GM12875 (cell line): ENCODE measurements around the gene NRTN.
"Not testable (repeated sequence)": the region's sequence is repeated elsewhere in the genome, so short reads cannot be mapped to it uniquely, and the experiment has no call there.

Source experiments
- H3K4me3 ChIP-seq: one replicate; pipeline ENCODE4 v1.5.1; 2011; ENCODE audit warnings: low read depth, low read length, control low read depth
- TF ChIP-seq, protein P1 (sequence below): IDR thresholded peaks from 2 replicates; pipeline ENCODE4 v1.5.1; 2011; ENCODE audit warnings: low read depth, mild to moderate bottlenecking, control low read depth, inconsistent platforms, low read length, moderate library complexity, borderline replicate concordance; ENCODE audit not compliant: insufficient read depth

Gene NRTN

DNA sequence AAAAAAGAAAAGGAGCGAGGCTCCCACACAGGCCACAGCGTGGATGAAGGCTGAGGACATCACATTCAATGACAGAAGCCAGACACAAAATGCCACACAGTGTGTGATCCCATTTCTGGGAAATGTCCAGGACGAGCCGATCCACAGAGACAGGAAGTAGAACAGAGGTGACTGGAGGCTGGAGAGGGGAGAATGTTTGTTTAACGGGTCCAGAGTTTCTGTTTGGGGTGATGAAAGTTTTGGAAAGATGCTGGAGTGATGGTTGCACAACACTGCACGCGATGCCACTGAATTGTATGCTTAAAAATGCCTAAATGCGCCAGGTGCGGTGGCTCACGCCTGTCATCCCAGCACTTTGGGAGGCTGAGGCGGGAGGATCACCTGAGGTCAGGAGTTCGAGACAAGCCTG is 66.1 kb downstream of the NRTN start:
- no peak overlapping the region for H3K4me3 ChIP-seq

DNA sequence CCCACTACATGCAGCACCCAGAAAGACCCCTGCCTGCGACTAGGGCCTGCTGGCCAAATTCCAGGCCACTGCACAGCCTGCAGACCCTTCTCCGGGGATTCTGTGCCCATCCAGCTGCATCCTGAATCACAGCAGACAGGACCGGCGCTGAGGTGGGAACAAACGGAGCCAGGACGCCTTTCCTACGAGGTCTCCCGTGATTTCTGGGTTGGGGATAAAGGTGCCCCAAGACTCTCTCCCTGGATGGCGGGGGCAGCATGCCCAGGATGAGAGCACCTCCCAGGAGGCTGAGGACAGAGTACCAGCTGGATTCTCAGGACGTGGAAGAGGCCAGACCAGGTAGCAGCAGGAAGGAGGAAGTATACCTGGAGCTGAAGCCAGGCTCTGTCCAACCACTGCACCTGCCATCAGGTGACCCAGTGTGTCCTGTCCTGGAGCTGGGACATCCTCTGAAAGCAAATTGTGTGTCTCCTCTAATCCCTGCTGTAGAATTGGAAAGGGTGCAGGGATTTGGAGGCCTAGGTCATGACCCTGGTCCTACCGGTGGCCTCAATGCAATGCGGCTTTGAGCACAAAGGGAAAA is 68.8 kb downstream of the NRTN start:
- TF ChIP-seq, protein P1, sequence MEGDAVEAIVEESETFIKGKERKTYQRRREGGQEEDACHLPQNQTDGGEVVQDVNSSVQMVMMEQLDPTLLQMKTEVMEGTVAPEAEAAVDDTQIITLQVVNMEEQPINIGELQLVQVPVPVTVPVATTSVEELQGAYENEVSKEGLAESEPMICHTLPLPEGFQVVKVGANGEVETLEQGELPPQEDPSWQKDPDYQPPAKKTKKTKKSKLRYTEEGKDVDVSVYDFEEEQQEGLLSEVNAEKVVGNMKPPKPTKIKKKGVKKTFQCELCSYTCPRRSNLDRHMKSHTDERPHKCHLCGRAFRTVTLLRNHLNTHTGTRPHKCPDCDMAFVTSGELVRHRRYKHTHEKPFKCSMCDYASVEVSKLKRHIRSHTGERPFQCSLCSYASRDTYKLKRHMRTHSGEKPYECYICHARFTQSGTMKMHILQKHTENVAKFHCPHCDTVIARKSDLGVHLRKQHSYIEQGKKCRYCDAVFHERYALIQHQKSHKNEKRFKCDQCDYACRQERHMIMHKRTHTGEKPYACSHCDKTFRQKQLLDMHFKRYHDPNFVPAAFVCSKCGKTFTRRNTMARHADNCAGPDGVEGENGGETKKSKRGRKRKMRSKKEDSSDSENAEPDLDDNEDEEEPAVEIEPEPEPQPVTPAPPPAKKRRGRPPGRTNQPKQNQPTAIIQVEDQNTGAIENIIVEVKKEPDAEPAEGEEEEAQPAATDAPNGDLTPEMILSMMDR: no peak
- no peak overlapping the region for H3K4me3 ChIP-seq

More for the DNA sequence above, 66.1 kb downstream of the NRTN start:
- TF ChIP-seq, protein P1: no peak

GRCh38 chr19:5874496-5874895 is 69.6 kb downstream of the NRTN start:
- not testable (repeated sequence) for H3K4me3 ChIP-seq

DNA sequence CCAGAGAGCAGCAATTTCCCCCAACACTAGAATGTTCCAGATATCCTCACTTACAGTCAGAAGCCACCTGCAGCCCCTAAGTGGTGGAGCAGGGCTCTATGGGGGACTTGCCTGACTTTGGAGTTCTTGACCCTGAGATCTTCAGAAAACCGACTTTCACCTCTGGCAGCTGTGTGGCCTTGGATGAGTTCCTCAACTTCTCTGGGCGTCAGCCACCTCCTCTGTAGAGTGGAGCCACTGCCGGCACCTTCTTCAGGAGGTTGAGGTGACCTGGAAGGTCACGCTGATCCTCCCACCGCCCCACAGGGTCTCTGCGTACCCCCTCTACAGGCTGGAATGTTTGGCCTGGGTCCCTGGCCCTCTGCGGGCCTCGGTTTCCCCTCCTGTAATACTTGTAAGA is 72.6 kb downstream of the NRTN start:
- H3K4me3 ChIP-seq: no peak overlapping the region
- TF ChIP-seq, protein P1: no peak

GRCh38 chr19:5877882-5878281 is 73.0 kb downstream of the NRTN start:
- no peak overlapping the region for H3K4me3 ChIP-seq
- TF ChIP-seq, protein P1: no peak
